IMR-90 (cell line): ENCODE data around the gene SPEG.

ENCODE experiments used
- BHLHE40 ChIP-seq: fragments of 150-350 bp; IDR thresholded peaks from 2 replicates; pipeline ENCODE4 v1.6.1; 2016; ENCODE audit warnings: mild to moderate bottlenecking, low read depth, low read length
- CEBPB ChIP-seq: IDR thresholded peaks from 2 replicates; pipeline ENCODE4 v1.6.1; 2012; ENCODE audit warnings: low read depth, low read length, improper control_type of control experiment
- CTCF ChIP-seq: conservative IDR thresholded peaks from 2 replicates; pipeline ENCODE4 v1.5.1; 2012; ENCODE audit warnings: mild to moderate bottlenecking, low read depth, low read length, improper control_type of control experiment
- FOS ChIP-seq: fragments of 150-350 bp; IDR thresholded peaks from 2 replicates; pipeline ENCODE4 v1.6.1; 2016; ENCODE audit warnings: low read depth, low read length
- MAFK ChIP-seq: IDR thresholded peaks from 2 replicates; pipeline ENCODE4 v1.6.1; 2012; ENCODE audit warnings: low read depth, low read length, improper control_type of control experiment
- MAZ ChIP-seq: IDR thresholded peaks from 2 replicates; pipeline ENCODE4 v1.6.1; 2012; ENCODE audit warnings: low read depth, mild to moderate bottlenecking, low read length, improper control_type of control experiment, moderate library complexity, borderline replicate concordance
- MXI1 ChIP-seq: IDR thresholded peaks from 2 replicates; pipeline ENCODE4 v1.6.1; 2012; ENCODE audit warnings: low read depth, mild to moderate bottlenecking, low read length, moderate library complexity, borderline replicate concordance
- NFE2L2 ChIP-seq: fragments of 150-350 bp; IDR thresholded peaks from 2 replicates; pipeline ENCODE4 v1.6.1; 2016; ENCODE audit warnings: low read depth, mild to moderate bottlenecking, low read length
- POLR2A ChIP-seq: IDR thresholded peaks from 2 replicates; pipeline ENCODE4 v1.6.1; 2012; ENCODE audit warnings: mild to moderate bottlenecking, low read depth, low read length
- RAD21 ChIP-seq: IDR thresholded peaks from 2 replicates; pipeline ENCODE4 v1.6.1; 2012; ENCODE audit warnings: low read length, improper control_type of control experiment
- RCOR1 ChIP-seq: IDR thresholded peaks from 2 replicates; pipeline ENCODE4 v1.6.1; 2012; ENCODE audit warnings: mild to moderate bottlenecking, low read length, improper control_type of control experiment; ENCODE audit not compliant: insufficient replicate concordance
- RFX5 ChIP-seq: IDR thresholded peaks from 2 replicates; pipeline ENCODE4 v1.8.0; 2012; ENCODE audit warnings: low read depth, mild to moderate bottlenecking, low read length, moderate library complexity
- TF ChIP-seq, protein P1 (sequence below): fragments of 150-350 bp; IDR thresholded peaks from 2 replicates; pipeline ENCODE4 v1.6.1; 2017; ENCODE audit warnings: mild to moderate bottlenecking, antibody characterized with exemption, low read length, low read depth

DNA sequence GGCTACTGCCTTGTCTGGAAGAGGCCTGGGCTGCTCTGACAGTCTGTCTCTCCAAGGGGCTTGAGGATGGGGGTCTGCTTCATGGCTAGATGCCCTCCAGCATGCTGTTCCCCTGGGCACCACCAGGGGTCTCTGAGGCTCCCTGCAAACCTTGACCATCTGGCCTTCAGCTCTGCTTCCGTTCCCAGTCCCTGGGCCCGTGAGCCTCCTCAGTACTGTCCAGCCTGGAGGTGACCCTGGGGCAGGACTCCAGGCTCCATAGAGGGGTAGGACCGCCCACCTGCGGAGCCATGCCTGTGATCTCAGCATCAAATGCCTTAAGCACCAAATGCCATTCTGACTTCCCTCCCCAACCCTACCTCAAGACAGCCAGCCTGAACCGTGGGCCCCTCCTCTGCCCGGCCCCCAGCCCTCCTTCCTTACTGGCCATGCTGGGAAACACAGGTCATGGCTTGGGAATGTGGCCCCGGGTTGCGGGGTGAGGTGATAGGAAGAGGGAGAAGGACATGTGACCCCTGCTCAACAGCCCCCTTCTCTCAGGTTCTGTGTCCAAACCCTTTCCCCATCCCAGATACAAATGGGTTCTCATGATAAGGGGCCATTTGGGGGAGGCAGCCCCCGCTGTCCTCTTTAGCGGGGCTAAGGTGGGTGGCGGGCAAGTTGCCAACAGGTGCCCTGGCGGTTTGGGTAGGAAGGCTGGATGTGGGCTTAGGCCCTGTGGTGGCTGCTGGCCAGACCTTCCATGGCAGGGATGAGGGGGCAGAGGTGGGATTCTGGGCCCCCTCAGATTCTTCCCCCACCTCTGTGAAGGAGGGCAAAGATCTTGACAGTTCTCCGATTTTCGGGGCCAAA is 25.0 kb downstream of the SPEG start:
- TF ChIP-seq CTCF (peak; percentile 78), RFX5 (no peak), NFE2L2 (no peak), POLR2A (no peak), RCOR1 (no peak), MXI1 (no peak), MAFK (no peak), BHLHE40 (0 out of 2 replicates have a peak, but pooled peaks have one; percentile 33), MAZ (peak; percentile 53; the same call in 1 of the 2 replicates), CEBPB (no peak), RAD21 (peak; percentile 72), FOS (no peak)
- TF ChIP-seq, protein P1, sequence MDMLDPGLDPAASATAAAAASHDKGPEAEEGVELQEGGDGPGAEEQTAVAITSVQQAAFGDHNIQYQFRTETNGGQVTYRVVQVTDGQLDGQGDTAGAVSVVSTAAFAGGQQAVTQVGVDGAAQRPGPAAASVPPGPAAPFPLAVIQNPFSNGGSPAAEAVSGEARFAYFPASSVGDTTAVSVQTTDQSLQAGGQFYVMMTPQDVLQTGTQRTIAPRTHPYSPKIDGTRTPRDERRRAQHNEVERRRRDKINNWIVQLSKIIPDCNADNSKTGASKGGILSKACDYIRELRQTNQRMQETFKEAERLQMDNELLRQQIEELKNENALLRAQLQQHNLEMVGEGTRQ, result no peak
